Measurements from ENCODE around the gene GOLGA6L26.
"Not testable (repeated sequence)": the region's sequence is repeated elsewhere in the genome, so short reads cannot be mapped to it uniquely, and the experiment has no call there.

Gene GOLGA6L26

GRCh38 chr15:23334096-23334495, at the start of gene GOLGA6L26:
GOLGA6L26 (minus strand) TSS chr15:23334196; CDS start chr15:23334135, 61 bp downstream.
- not testable (repeated sequence) for DNase-seq

- not testable (repeated sequence) for DNase-seq
Measured at GRCh38 chr15:23381192-23381591, 47.2 kb upstream of the GOLGA6L26 start.

GRCh38 chr15:23380700-23381099, 46.7 kb upstream of the GOLGA6L26 start:
- not testable (repeated sequence) for DNase-seq

GRCh38 chr15:23378946-23379345, 45.0 kb upstream of the GOLGA6L26 start:
- not testable (repeated sequence) for DNase-seq

GRCh38 chr15:23374226-23374625, 40.2 kb upstream of the GOLGA6L26 start:
- not testable (repeated sequence) for DNase-seq

GRCh38 chr15:23372891-23373600, 39.0 kb upstream of the GOLGA6L26 start:
- not testable (repeated sequence) for DNase-seq

- no peak for DNase-seq
Measured at GRCh38 chr15:23372284-23372683, 38.3 kb upstream of the GOLGA6L26 start.

GRCh38 chr15:23371868-23372267, 37.9 kb upstream of the GOLGA6L26 start:
- not testable (repeated sequence) for DNase-seq

GRCh38 chr15:23371134-23371533, 37.1 kb upstream of the GOLGA6L26 start:
- DNase-seq = not testable (repeated sequence)

GRCh38 chr15:23370578-23370977, 36.6 kb upstream of the GOLGA6L26 start:
- DNase-seq = no peak

GRCh38 chr15:23364261-23364660, 30.3 kb upstream of the GOLGA6L26 start:
- DNase-seq = not testable (repeated sequence)

GRCh38 chr15:23362622-23363021, 28.6 kb upstream of the GOLGA6L26 start:
- not testable (repeated sequence) for DNase-seq

- DNase-seq = not testable (repeated sequence)
Measured at GRCh38 chr15:23354448-23354847, 20.5 kb upstream of the GOLGA6L26 start, which contains the start of gene GOLGA8S. GOLGA8S (plus strand) TSS chr15:23354748; CDS start chr15:23354810, 62 bp downstream.

GRCh38 chr15:23311233-23311632, 22.8 kb downstream of the GOLGA6L26 start:
- DNase-seq = not testable (repeated sequence)

GRCh38 chr15:23305921-23306320, 28.1 kb downstream of the GOLGA6L26 start:
- not testable (repeated sequence) for DNase-seq

GRCh38 chr15:23304805-23305204, 29.2 kb downstream of the GOLGA6L26 start:
- DNase-seq = not testable (repeated sequence)

GRCh38 chr15:23304267-23304666, 29.7 kb downstream of the GOLGA6L26 start:
- DNase-seq = peak in 1 of 2 donors; percentile 9

- DNase-seq = peak; percentile 4 to 49
Measured at GRCh38 chr15:23303654-23304053, 30.3 kb downstream of the GOLGA6L26 start.

GRCh38 chr15:23303246-23303645, 30.8 kb downstream of the GOLGA6L26 start:
- not testable (repeated sequence) for DNase-seq

Measured in CD4-positive, alpha-beta T cell treated with Interferon alpha-2 for 1 hour (primary cell).